Measurements from ENCODE around the gene ERCC6L2. TPM values are rescaled to one million over a fixed set of nuclear protein-coding genes. Genes with fewer than 3 reads are reported as not detected.

ERCC6L2 gene
- total and polyA plus RNA-seq, 2 of the 8 experiments (the other 6 are each of a cell fraction or from before 2014, with no cell fraction given), result 9.8 to 50.0 TPM

- peaks cover 3 to 28% (median 8%) of the 10 kb centered on the region in 4 experiments; a peak in 5 of 8 replicates for H3K36me3 ChIP-seq (ENCODE audit: control insufficient read depth in 2 of 4, insufficient read depth in 4 of 4, low read length in 3 of 4)
- H4K20me1 ChIP-seq (replicated peaks in 1 of 2; ENCODE audit: control insufficient read depth in 1 of 2, insufficient read depth in 2 of 2, low read length in 2 of 2), result no peaks in the 10 kb centered on the region
- no peak overlapping the region for H3K4me2 ChIP-seq (ENCODE audit: insufficient read depth in 1 of 2, low read depth in 2 of 2, low read length in 2 of 2)
- H4K91ac ChIP-seq (replicated peaks; ENCODE audit: insufficient read length, low read length), result no peak overlapping the region
- DNase-seq (ENCODE audit: low read depth in 1 of 2, low spot score in 2 of 2) (no peak), FAIRE-seq (no peak)
- peaks cover 0 to 9% of the 10 kb centered on the region in 2 experiments; a peak in 1 of 4 replicates for H3K79me2 ChIP-seq (ENCODE audit: control insufficient read depth in 1 of 2, insufficient read depth in 2 of 2, low read length in 2 of 2)
- no peak overlapping the region for H2AK5ac ChIP-seq (ENCODE audit: low read depth, low read length)
- H3K4me1 ChIP-seq (replicated peaks in 1 of 4; ENCODE audit: control insufficient read depth in 3 of 4, insufficient read depth in 4 of 4, low read length in 3 of 4), result peaks cover 0 to 2% (median 0%) of the 10 kb centered on the region in 4 experiments; a peak in 2 of 7 replicates
- H3K14ac ChIP-seq (ENCODE audit: insufficient read length), result no peak overlapping the region
- no peak overlapping the region for H3K27ac ChIP-seq (ENCODE audit: low read depth, low read length)
- H3K27me3 ChIP-seq (replicated peaks in 1 of 4; ENCODE audit: control insufficient read depth in 3 of 4, extremely low read depth in 1 of 4, insufficient read depth in 3 of 4, low read length in 3 of 4), result no peaks in the 10 kb centered on the region
- no peak overlapping the region for H3K18ac ChIP-seq (ENCODE audit: extremely low read depth, low read length)
- no peak overlapping the region for H2BK12ac ChIP-seq (ENCODE audit: low read depth, low read length)
- no peak overlapping the region for H3K56ac ChIP-seq (replicated peaks; ENCODE audit: insufficient read length, low read depth, low read length)
- no peak overlapping the region for H3K23ac ChIP-seq (ENCODE audit: insufficient read length)
- no peak overlapping the region for H2BK120ac ChIP-seq (replicated peaks; ENCODE audit: low read depth, low read length)
- no peak overlapping the region for H4K8ac ChIP-seq (ENCODE audit: extremely low read depth, insufficient read depth, low read length)
- CTCF ChIA-PET (ENCODE audit: partially characterized antibody), result no interaction called here
- H3K4me3 ChIP-seq (ENCODE audit: extremely low read depth in 1 of 4, insufficient read depth in 2 of 4, low read depth in 3 of 4, low read length in 4 of 4), result no peak overlapping the region
- no peaks in the 10 kb centered on the region for H3K23me2 ChIP-seq (ENCODE audit: low read depth, low read length)
- POLR2A ChIA-PET (ENCODE audit: partially characterized antibody), result no interaction called here
- H3K9ac ChIP-seq (replicated peaks in 1 of 4; ENCODE audit: extremely low read depth in 1 of 4, low read depth in 3 of 4, low read length in 3 of 4), result no peak overlapping the region
- 82% methylated on average over 1 of the region's 1 CpG; no CpG with 5 or more reads in 1 of the 2 experiments for WGBS, 2 experiments (ENCODE audit: extremely low coverage in 1 of 2, insufficient coverage in 1 of 2, insufficient read length in 1 of 2, insufficient replicate concordance in 2 of 2, low coverage in 1 of 2, low lambda C conversion rate in 2 of 2, missing lambda C conversion rate in 1 of 2)
- no peak overlapping the region for H2AFZ ChIP-seq (ENCODE audit: low read length)
- H3K4ac ChIP-seq (replicated peaks; ENCODE audit: insufficient read length, low read depth, low read length), result no peak overlapping the region
- no peak overlapping the region for H4K5ac ChIP-seq (ENCODE audit: insufficient read length, low read depth, low read length)
- no peak overlapping the region for H2BK5ac ChIP-seq (ENCODE audit: low read depth, low read length)
- peaks cover 4% of the 10 kb centered on the region for H3K79me1 ChIP-seq (ENCODE audit: low read depth, low read length)
- no peak overlapping the region for H2BK20ac ChIP-seq (ENCODE audit: low read length)
- H2BK15ac ChIP-seq (ENCODE audit: low read length), result no peak overlapping the region
- H3K9me3 ChIP-seq (ENCODE audit: insufficient read depth in 2 of 2, low read depth in 1 of 2, low read length in 1 of 2), result no peaks in the 10 kb centered on the region
- no peak for TF ChIP-seq EGR1 (IDR thresholded peaks at IDR 0.05; ENCODE audit: borderline replicate concordance, low read depth, low read length)
- TF ChIP-seq SP2 (IDR thresholded peaks at IDR 0.05; ENCODE audit: low read length), result no peak
- TF ChIP-seq BRCA1 (IDR thresholded peaks at IDR 0.05; ENCODE audit: low read depth, low read length), result no peak
- no peak for TF ChIP-seq BCL11A (IDR thresholded peaks at IDR 0.05; ENCODE audit: low read depth in 2 of 2, low read length in 2 of 2)
- no peak for TF ChIP-seq POU5F1 (IDR thresholded peaks at IDR 0.05; ENCODE audit: low read depth, low read length)
- TF ChIP-seq TAF7 (optimal IDR thresholded peaks at IDR 0.05; ENCODE audit: borderline replicate concordance, low read depth, low read length), result no peak
- no peak for TF ChIP-seq RBBP5 (IDR thresholded peaks at IDR 0.05; ENCODE audit: borderline replicate concordance, low read depth, low read length)
- TF ChIP-seq SIX5 (IDR thresholded peaks at IDR 0.05; ENCODE audit: low read depth, low read length), result no peak
- TF ChIP-seq CBX5 (IDR thresholded peaks at IDR 0.05; ENCODE audit: low read depth, low read length), result no peak
- TF ChIP-seq POLR2A (IDR thresholded peaks at IDR 0.05; ENCODE audit: control extremely low read depth in 1 of 2, low read depth in 2 of 2, low read length in 2 of 2), result no peak
- no peak for TF ChIP-seq KDM1A (IDR thresholded peaks at IDR 0.05; ENCODE audit: borderline replicate concordance, low read length)
These were observed 64.0 kb downstream of the ERCC6L2 start for GRCh38 chr9:95939472-95939871.
